CD8-positive, alpha-beta memory T cell (primary cell): ENCODE measurements around the gene SH3BP4. TPM values are rescaled to one million over a fixed set of nuclear protein-coding genes. Genes with fewer than 3 reads are reported as not detected.

ENCODE experiments used
- CTCF ChIA-PET: fragments of 350-600 bp; sonication (Branson Sonifier 250); formaldehyde crosslinking; loops from one replicate; lab custom pipeline; 2021; ENCODE audit warnings: antibody characterized with exemption; lab: Charles Lee
- POLR2A ChIA-PET: fragments of 350-600 bp; sonication (Branson Sonifier 250); formaldehyde crosslinking; loops from one replicate; lab custom pipeline; 2021; ENCODE audit warnings: antibody characterized with exemption; lab: Charles Lee
- DNase-seq, 5 donors: peaks; one replicate each; pipeline versions ENCODE4 v3.0.0 to v3.0.0-alpha.2; 2020 to 2022; ENCODE audit warnings: mixed read lengths in 1 of 5
- H3K27ac ChIP-seq: one replicate; pipeline ENCODE4 v1.7.0; 2013; ENCODE audit warnings: low read depth, mild to moderate bottlenecking, low read length, moderate library complexity
- H3K27me3 ChIP-seq: 2 replicates; pipeline ENCODE4 v1.7.0; 2013; ENCODE audit warnings: low read length, mild to moderate bottlenecking; ENCODE audit not compliant: insufficient read depth, poor library complexity, severe bottlenecking
- H3K36me3 ChIP-seq: 2 replicates; pipeline ENCODE4 v1.7.0; 2013; ENCODE audit warnings: mild to moderate bottlenecking, low read length, moderate library complexity; ENCODE audit not compliant: insufficient read depth
- H3K4me1 ChIP-seq: 2 replicates; pipeline ENCODE4 v1.7.0; 2013; ENCODE audit warnings: mild to moderate bottlenecking, low read length, moderate library complexity; ENCODE audit not compliant: insufficient read depth
- H3K4me3 ChIP-seq: 2 replicates; pipeline ENCODE4 v1.7.0; 2013; ENCODE audit warnings: mild to moderate bottlenecking, low read length
- H3K9me3 ChIP-seq: 2 replicates; pipeline ENCODE4 v1.7.0; 2013; ENCODE audit warnings: mild to moderate bottlenecking, low read length
- H3K27ac Mint-ChIP-seq, 8 donors: one replicate each; pipeline ENCODE4 v1.8.0; 2020 to 2021; ENCODE audit warnings: mixed read lengths in 8 of 8, mild to moderate bottlenecking in 6 of 8, inconsistent platforms in 3 of 8, moderate library complexity in 3 of 8
- H3K27me3 Mint-ChIP-seq, 2 donors: one replicate each; pipeline ENCODE4 v1.8.0; 2020 to 2021; ENCODE audit warnings: mixed read lengths in 2 of 2, mild to moderate bottlenecking in 1 of 2, moderate library complexity in 1 of 2
- H3K36me3 Mint-ChIP-seq, 3 donors: one replicate each; pipeline ENCODE4 v1.8.0; 2020 to 2021; ENCODE audit warnings: mixed read lengths in 3 of 3, inconsistent platforms in 1 of 3, mild to moderate bottlenecking in 1 of 3
- H3K4me1 Mint-ChIP-seq, 3 donors: one replicate each; pipeline ENCODE4 v1.8.0; 2020 to 2021; ENCODE audit warnings: mixed read lengths in 3 of 3, inconsistent platforms in 1 of 3, mild to moderate bottlenecking in 1 of 3
- H3K4me3 Mint-ChIP-seq, 7 donors: one replicate each; pipeline ENCODE4 v1.8.0; 2020 to 2021; ENCODE audit warnings: mixed read lengths in 7 of 7, mild to moderate bottlenecking in 6 of 7, moderate library complexity in 4 of 7, inconsistent platforms in 2 of 7
- H3K9me3 Mint-ChIP-seq, 5 donors: one replicate each; pipeline ENCODE4 v1.8.0; 2020 to 2022; ENCODE audit warnings: mixed read lengths in 5 of 5, mild to moderate bottlenecking in 3 of 5, moderate library complexity in 2 of 5, inconsistent platforms in 1 of 5
- polyA plus RNA-seq: library from polyadenylated mRNA; unstranded; fragments of 300-500 nt; fragmentation: Illumina TruSeq; gene quantifications from one replicate; pipeline ENCODE4 v1.2.3, GENCODE V29; 2021
- total RNA-seq, 2 experiments: library from RNA; stranded (reverse); gene quantifications; one replicate each; pipeline ENCODE4 v1.2.3, GENCODE V29; 2021

The SH3BP4 gene
- total and polyA plus RNA-seq, 3 experiments from 2014 or later = 0.18 TPM; not detected in 2

- Mint-ChIP-seq H3K36me3 (no peaks in the 10 kb centered on the region), H3K4me1 (no peaks in the 10 kb centered on the region), H3K27me3 (peaks cover 5 to 13% of the 10 kb centered on the region in 2 donors), H3K4me3 (no peak overlapping the region), H3K9me3 (no peaks in the 10 kb centered on the region), H3K27ac (no peak overlapping the region)
- Histone ChIP-seq H3K4me1 (no peaks in the 10 kb centered on the region), H3K4me3 (no peak overlapping the region), H3K27me3 (no peaks in the 10 kb centered on the region), H3K9me3 (no peaks in the 10 kb centered on the region), H3K36me3 (no peaks in the 10 kb centered on the region), H3K27ac (no peak overlapping the region)
- ChIA-PET CTCF (no interaction called here), POLR2A (no interaction called here)
- DNase-seq = no peak
Measured at GRCh38 chr2:234973008-234973407, 21.2 kb downstream of the SH3BP4 start.

GRCh38 chr2:234974501-234975385 lies 22.9 kb downstream of the SH3BP4 start:
- no peaks in the 10 kb centered on the region for H3K36me3 Mint-ChIP-seq
- no peaks in the 10 kb centered on the region for H3K4me1 ChIP-seq
- H3K9me3 Mint-ChIP-seq = peaks cover 0 to 3% (median 0%) of the 10 kb centered on the region in 5 donors
- POLR2A ChIA-PET = no interaction called here
- CTCF ChIA-PET = no interaction called here
- no peaks in the 10 kb centered on the region for H3K36me3 ChIP-seq
- H3K27me3 ChIP-seq = no peaks in the 10 kb centered on the region
- no peak overlapping the region for H3K4me3 Mint-ChIP-seq
- H3K4me3 ChIP-seq = no peak overlapping the region
- H3K27ac ChIP-seq = no peak overlapping the region
- peaks cover 7 to 8% of the 10 kb centered on the region in 2 donors for H3K27me3 Mint-ChIP-seq
- no peak overlapping the region for H3K27ac Mint-ChIP-seq
- H3K4me1 Mint-ChIP-seq = no peaks in the 10 kb centered on the region
- no peaks in the 10 kb centered on the region for H3K9me3 ChIP-seq
- DNase-seq = no peak

- no peak overlapping the region for H3K4me3 ChIP-seq
- Mint-ChIP-seq H3K4me1 (no peaks in the 10 kb centered on the region), H3K4me3 (no peak overlapping the region), H3K9me3 (peaks cover 0 to 8% (median 0%) of the 10 kb centered on the region in 5 donors), H3K27me3 (peaks cover 6 to 8% of the 10 kb centered on the region in 2 donors), H3K27ac (no peak overlapping the region), H3K36me3 (no peaks in the 10 kb centered on the region)
- DNase-seq = no peak
- H3K4me1 ChIP-seq = no peaks in the 10 kb centered on the region
- H3K27ac ChIP-seq = no peak overlapping the region
- CTCF ChIA-PET = no interaction called here
- POLR2A ChIA-PET = no interaction called here
- no peaks in the 10 kb centered on the region for H3K27me3 ChIP-seq
- H3K36me3 ChIP-seq = no peaks in the 10 kb centered on the region
- H3K9me3 ChIP-seq = no peaks in the 10 kb centered on the region
Measured at GRCh38 chr2:234975611-234976010, 23.8 kb downstream of the SH3BP4 start.

- Histone ChIP-seq H3K4me3 (no peak overlapping the region), H3K4me1 (no peaks in the 10 kb centered on the region), H3K27me3 (no peaks in the 10 kb centered on the region), H3K9me3 (no peaks in the 10 kb centered on the region), H3K36me3 (no peaks in the 10 kb centered on the region), H3K27ac (no peak overlapping the region)
- Mint-ChIP-seq H3K9me3 (peaks cover 0 to 8% (median 0%) of the 10 kb centered on the region in 5 donors), H3K4me3 (no peak overlapping the region), H3K36me3 (no peaks in the 10 kb centered on the region), H3K27ac (no peak overlapping the region), H3K4me1 (no peaks in the 10 kb centered on the region), H3K27me3 (peaks cover 4 to 6% of the 10 kb centered on the region in 2 donors)
- ChIA-PET POLR2A (no interaction called here), CTCF (no interaction called here)
- no peak for DNase-seq
Measured at GRCh38 chr2:234976479-234977227, 24.8 kb downstream of the SH3BP4 start.

- H3K36me3 ChIP-seq = no peaks in the 10 kb centered on the region
- Mint-ChIP-seq H3K27me3 (peaks cover 4 to 6% of the 10 kb centered on the region in 2 donors), H3K27ac (no peak overlapping the region), H3K4me3 (no peak overlapping the region), H3K36me3 (no peaks in the 10 kb centered on the region), H3K4me1 (no peaks in the 10 kb centered on the region), H3K9me3 (peaks cover 0 to 8% (median 0%) of the 10 kb centered on the region in 5 donors)
- H3K27ac ChIP-seq = no peak overlapping the region
- DNase-seq = no peak
- H3K4me1 ChIP-seq = no peaks in the 10 kb centered on the region
- no peak overlapping the region for H3K4me3 ChIP-seq
- no peaks in the 10 kb centered on the region for H3K27me3 ChIP-seq
- POLR2A ChIA-PET = no interaction called here
- no peaks in the 10 kb centered on the region for H3K9me3 ChIP-seq
- CTCF ChIA-PET = no interaction called here
Measured at GRCh38 chr2:234977228-234977679, 25.4 kb downstream of the SH3BP4 start.

GRCh38 chr2:234978466-234979203 lies 26.8 kb downstream of the SH3BP4 start:
- Histone ChIP-seq H3K27me3 (no peaks in the 10 kb centered on the region), H3K4me3 (no peak overlapping the region), H3K27ac (no peak overlapping the region), H3K4me1 (no peaks in the 10 kb centered on the region), H3K9me3 (no peaks in the 10 kb centered on the region), H3K36me3 (no peaks in the 10 kb centered on the region)
- Mint-ChIP-seq H3K4me1 (no peaks in the 10 kb centered on the region), H3K27me3 (peaks cover 0 to 8% of the 10 kb centered on the region in 2 donors), H3K9me3 (peaks cover 0 to 8% (median 0%) of the 10 kb centered on the region in 5 donors), H3K27ac (no peak overlapping the region), H3K4me3 (no peak overlapping the region), H3K36me3 (no peaks in the 10 kb centered on the region)
- ChIA-PET CTCF (no interaction called here), POLR2A (no interaction called here)
- no peak for DNase-seq

- Mint-ChIP-seq H3K4me3 (no peak overlapping the region), H3K4me1 (no peaks in the 10 kb centered on the region), H3K9me3 (peaks cover 0 to 8% (median 0%) of the 10 kb centered on the region in 5 donors), H3K27me3 (peaks cover 0 to 8% of the 10 kb centered on the region in 2 donors), H3K27ac (no peak overlapping the region), H3K36me3 (no peaks in the 10 kb centered on the region)
- Histone ChIP-seq H3K4me3 (no peak overlapping the region), H3K36me3 (no peaks in the 10 kb centered on the region), H3K9me3 (no peaks in the 10 kb centered on the region), H3K4me1 (no peaks in the 10 kb centered on the region), H3K27me3 (no peaks in the 10 kb centered on the region), H3K27ac (no peak overlapping the region)
- ChIA-PET CTCF (interaction anchor here (0.6 kb wide), 1 partner anchor 96 kb away, joined by 3 read pairs; no protein-coding TSS in a partner anchor), POLR2A (no interaction called here)
- DNase-seq = no peak
Measured at GRCh38 chr2:234979204-234980167, 27.7 kb downstream of the SH3BP4 start.
